Measurements from ENCODE around the gene SCN7A. TPM values are rescaled to one million over a fixed set of nuclear protein-coding genes. Genes with fewer than 3 reads are reported as not detected.
A peak's percentile ranks its signal among the peaks of the same experiment; 100 is the strongest.

SCN7A gene
- total and polyA plus RNA-seq, 3 donors from 2014 or later, result 3.3 to 13.8 (median 8.7) TPM

DNA sequence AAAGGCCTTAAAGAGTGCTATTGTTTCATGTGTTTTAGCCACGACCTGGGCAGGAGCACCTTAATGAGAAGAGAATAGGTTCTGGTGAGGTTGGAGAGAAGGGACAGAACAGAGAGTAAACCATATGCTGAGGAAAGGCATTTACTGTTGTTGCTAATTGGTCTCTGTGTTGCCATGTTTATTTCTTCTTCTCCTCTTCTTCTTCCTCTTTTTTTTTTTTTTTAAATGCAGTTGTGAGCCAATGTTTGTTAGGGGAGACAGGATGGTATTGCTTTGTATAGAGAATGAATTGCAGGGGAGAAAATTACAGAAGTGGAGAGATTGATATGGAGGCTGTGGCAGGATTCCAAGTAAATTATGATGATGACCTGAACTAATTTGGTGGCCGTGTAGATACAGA, 120.9 kb downstream of the SCN7A start:
- Histone ChIP-seq H3K4me3 (no peak overlapping the region), H3K27ac (no peak overlapping the region), H3K4me1 (peaks cover 4% of the 10 kb centered on the region), H3K36me3 (ENCODE audit: low read depth, missing control alignments) (no peaks in the 10 kb centered on the region), H3K27me3 (no peaks in the 10 kb centered on the region), H3K9me3 (no peaks in the 10 kb centered on the region)
- DNase-seq, result no peak
- intact Hi-C loops (cut with DNase I; ENCODE audit: low total_unique reads), result no loop called here
- TF ChIP-seq POLR2A (IDR thresholded peaks at IDR 0.05), result no peak
- TF ChIP-seq, protein P1, sequence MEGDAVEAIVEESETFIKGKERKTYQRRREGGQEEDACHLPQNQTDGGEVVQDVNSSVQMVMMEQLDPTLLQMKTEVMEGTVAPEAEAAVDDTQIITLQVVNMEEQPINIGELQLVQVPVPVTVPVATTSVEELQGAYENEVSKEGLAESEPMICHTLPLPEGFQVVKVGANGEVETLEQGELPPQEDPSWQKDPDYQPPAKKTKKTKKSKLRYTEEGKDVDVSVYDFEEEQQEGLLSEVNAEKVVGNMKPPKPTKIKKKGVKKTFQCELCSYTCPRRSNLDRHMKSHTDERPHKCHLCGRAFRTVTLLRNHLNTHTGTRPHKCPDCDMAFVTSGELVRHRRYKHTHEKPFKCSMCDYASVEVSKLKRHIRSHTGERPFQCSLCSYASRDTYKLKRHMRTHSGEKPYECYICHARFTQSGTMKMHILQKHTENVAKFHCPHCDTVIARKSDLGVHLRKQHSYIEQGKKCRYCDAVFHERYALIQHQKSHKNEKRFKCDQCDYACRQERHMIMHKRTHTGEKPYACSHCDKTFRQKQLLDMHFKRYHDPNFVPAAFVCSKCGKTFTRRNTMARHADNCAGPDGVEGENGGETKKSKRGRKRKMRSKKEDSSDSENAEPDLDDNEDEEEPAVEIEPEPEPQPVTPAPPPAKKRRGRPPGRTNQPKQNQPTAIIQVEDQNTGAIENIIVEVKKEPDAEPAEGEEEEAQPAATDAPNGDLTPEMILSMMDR (IDR thresholded peaks at IDR 0.05), result no peak
- 55 to 56% methylated on average over 2 of the region's 2 CpGs for WGBS, 2 donors

GRCh38 chr2:166372046-166372445, 122.0 kb downstream of the SCN7A start:
- DNase-seq, result no peak
- H3K4me1 ChIP-seq, result peaks cover 4% of the 10 kb centered on the region
- intact Hi-C loops (cut with DNase I; ENCODE audit: low total_unique reads), result no loop called here
- no peaks in the 10 kb centered on the region for H3K36me3 ChIP-seq (ENCODE audit: low read depth, missing control alignments)
- no peak for TF ChIP-seq POLR2A (IDR thresholded peaks at IDR 0.05)
- TF ChIP-seq, protein P1 (IDR thresholded peaks at IDR 0.05), result no peak
- H3K27ac ChIP-seq, result no peak overlapping the region
- H3K9me3 ChIP-seq, result no peaks in the 10 kb centered on the region
- WGBS, 2 donors, result 76 to 77% methylated on average over 2 of the region's 2 CpGs
- H3K4me3 ChIP-seq, result no peak overlapping the region
- H3K27me3 ChIP-seq, result no peaks in the 10 kb centered on the region

DNA sequence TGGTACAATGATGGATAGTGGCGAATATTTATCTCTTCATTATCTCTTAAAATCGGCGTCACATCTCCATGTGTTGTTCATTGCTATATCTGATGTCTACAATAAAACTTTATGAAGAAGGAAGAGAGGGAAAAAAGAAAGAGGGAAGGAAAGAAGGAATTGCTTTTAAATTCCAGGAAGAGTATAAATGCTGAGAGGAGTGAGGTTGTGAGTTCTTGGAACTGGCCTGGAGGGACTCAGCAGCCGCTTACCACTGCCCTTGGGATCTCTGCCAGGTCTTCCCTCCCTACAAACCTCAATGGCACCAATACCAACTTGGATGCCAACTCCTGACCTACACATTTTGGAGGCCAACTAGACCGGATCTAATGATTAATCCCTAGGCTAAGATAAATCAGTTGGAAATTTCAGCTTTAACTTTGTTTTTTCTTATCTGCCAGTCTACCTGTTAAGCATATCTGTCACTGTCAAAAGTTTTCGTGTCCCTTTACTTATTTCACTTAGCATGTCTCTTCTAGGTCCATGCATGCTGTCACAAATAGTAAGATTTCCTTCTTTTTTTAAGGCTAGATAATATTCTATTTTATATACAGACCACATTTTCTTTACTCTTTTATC, 128.1 kb downstream of the SCN7A start:
- H3K4me3 ChIP-seq, result no peak overlapping the region
- TF ChIP-seq, protein P1 (IDR thresholded peaks at IDR 0.05), result no peak
- TF ChIP-seq POLR2A (IDR thresholded peaks at IDR 0.05), result no peak
- 65 to 66% methylated on average over 6 of the region's 6 CpGs for WGBS, 2 donors
- no peaks in the 10 kb centered on the region for H3K9me3 ChIP-seq
- no peaks in the 10 kb centered on the region for H3K4me1 ChIP-seq
- H3K27me3 ChIP-seq, result no peaks in the 10 kb centered on the region
- no peak overlapping the region for H3K27ac ChIP-seq
- peak; percentile 35 for DNase-seq
- H3K36me3 ChIP-seq (ENCODE audit: low read depth, missing control alignments), result no peaks in the 10 kb centered on the region
- intact Hi-C loops (cut with DNase I; ENCODE audit: low total_unique reads), result no loop called here

GRCh38 chr2:166365239-166365638, 128.8 kb downstream of the SCN7A start:
- intact Hi-C loops (cut with DNase I; ENCODE audit: low total_unique reads), result no loop called here
- no peak for DNase-seq
- Histone ChIP-seq H3K27ac (no peak overlapping the region), H3K9me3 (no peaks in the 10 kb centered on the region), H3K4me3 (no peak overlapping the region), H3K4me1 (no peaks in the 10 kb centered on the region), H3K36me3 (ENCODE audit: low read depth, missing control alignments) (no peaks in the 10 kb centered on the region), H3K27me3 (no peaks in the 10 kb centered on the region)
- TF ChIP-seq, protein P1 (IDR thresholded peaks at IDR 0.05), result no peak
- no peak for TF ChIP-seq POLR2A (IDR thresholded peaks at IDR 0.05)
- 92% methylated on average over 3 of the region's 3 CpGs for WGBS, 2 donors

All from testis (tissue), 3 donors.